GM12878 (cell line): ENCODE measurements around the gene SPAG17.
"Not testable (repeated sequence)": the region's sequence is repeated elsewhere in the genome, so short reads cannot be mapped to it uniquely, and the experiment has no call there.

Experiments used
- EZH2 ChIP-seq: IDR thresholded peaks from 2 replicates; pipeline ENCODE4 v1.6.1; 2012; ENCODE audit warnings: low read depth, mild to moderate bottlenecking, control low read depth, inconsistent platforms, low read length, borderline replicate concordance; ENCODE audit not compliant: control insufficient read depth
- JUNB ChIP-seq: IDR thresholded peaks from 2 replicates; pipeline ENCODE4 v1.6.1; 2016; ENCODE audit warnings: antibody characterized with exemption, mild to moderate bottlenecking
- KDM1A ChIP-seq: fragments of 200-600 bp; sonication (generic); IDR thresholded peaks from 2 replicates; pipeline ENCODE4 v1.6.1; 2016; ENCODE audit warnings: borderline replicate concordance
- MXI1 ChIP-seq: fragments of 150-350 bp; IDR thresholded peaks from 2 replicates; pipeline ENCODE4 v1.6.1; 2011; ENCODE audit warnings: low read depth, mild to moderate bottlenecking, inconsistent platforms, low read length, improper control_type of control experiment
- PML ChIP-seq: IDR thresholded peaks from 2 replicates; pipeline ENCODE4 v1.6.1; 2012; ENCODE audit warnings: low read length, inconsistent platforms
- POLR2A ChIP-seq: IDR thresholded peaks from 2 replicates; pipeline ENCODE4 v1.6.1; 2011; ENCODE audit warnings: low read depth, mild to moderate bottlenecking, low read length
- SMC3 ChIP-seq: IDR thresholded peaks from 2 replicates; pipeline ENCODE4 v1.6.1; 2011; ENCODE audit warnings: low read length, improper control_type of control experiment, borderline replicate concordance
- TAF1 ChIP-seq: IDR thresholded peaks from 2 replicates; pipeline ENCODE4 v1.6.1; 2011; ENCODE audit warnings: mild to moderate bottlenecking, low read depth, low read length, borderline replicate concordance
- ZNF274 ChIP-seq: IDR thresholded peaks from one replicate; pipeline ENCODE4 v1.8.0; 2011; ENCODE audit not compliant: insufficient read length, insufficient read depth
- ZZZ3 ChIP-seq: IDR thresholded peaks from 2 replicates; pipeline ENCODE4 v1.6.1; 2011; ENCODE audit warnings: low read depth; ENCODE audit not compliant: control insufficient read depth, insufficient read length
- TF ChIP-seq, protein P1 (sequence below), 3 experiments: IDR thresholded peaks in 2 of 3; conservative IDR thresholded peaks in 1 of 3; 2 replicates each; pipeline ENCODE4 v1.5.1; 2011; ENCODE audit warnings: low read depth in 3 of 3, low read length in 3 of 3, mild to moderate bottlenecking in 3 of 3, control low read depth in 2 of 3, moderate library complexity in 2 of 3, inconsistent platforms in 1 of 3, mixed read lengths in 1 of 3; ENCODE audit not compliant: control insufficient read depth in 2 of 3, insufficient read depth in 1 of 3; ENCODE audit errors: extremely low read depth in 1 of 3
- TF ChIP-seq, protein P2 (sequence below): IDR thresholded peaks from 2 replicates; pipeline ENCODE4 v1.6.1; 2012; ENCODE audit warnings: mild to moderate bottlenecking, low read depth, low read length

- TF ChIP-seq, protein P1, sequence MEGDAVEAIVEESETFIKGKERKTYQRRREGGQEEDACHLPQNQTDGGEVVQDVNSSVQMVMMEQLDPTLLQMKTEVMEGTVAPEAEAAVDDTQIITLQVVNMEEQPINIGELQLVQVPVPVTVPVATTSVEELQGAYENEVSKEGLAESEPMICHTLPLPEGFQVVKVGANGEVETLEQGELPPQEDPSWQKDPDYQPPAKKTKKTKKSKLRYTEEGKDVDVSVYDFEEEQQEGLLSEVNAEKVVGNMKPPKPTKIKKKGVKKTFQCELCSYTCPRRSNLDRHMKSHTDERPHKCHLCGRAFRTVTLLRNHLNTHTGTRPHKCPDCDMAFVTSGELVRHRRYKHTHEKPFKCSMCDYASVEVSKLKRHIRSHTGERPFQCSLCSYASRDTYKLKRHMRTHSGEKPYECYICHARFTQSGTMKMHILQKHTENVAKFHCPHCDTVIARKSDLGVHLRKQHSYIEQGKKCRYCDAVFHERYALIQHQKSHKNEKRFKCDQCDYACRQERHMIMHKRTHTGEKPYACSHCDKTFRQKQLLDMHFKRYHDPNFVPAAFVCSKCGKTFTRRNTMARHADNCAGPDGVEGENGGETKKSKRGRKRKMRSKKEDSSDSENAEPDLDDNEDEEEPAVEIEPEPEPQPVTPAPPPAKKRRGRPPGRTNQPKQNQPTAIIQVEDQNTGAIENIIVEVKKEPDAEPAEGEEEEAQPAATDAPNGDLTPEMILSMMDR (IDR thresholded peaks at IDR 0.05 in 2 of 3, conservative IDR thresholded peaks at IDR 0.05 in 1 of 3; ENCODE audit: control insufficient read depth in 2 of 3, extremely low read depth in 1 of 3, insufficient read depth in 1 of 3, low read depth in 3 of 3, low read length in 3 of 3): not testable (repeated sequence)
- TF ChIP-seq, protein P2, sequence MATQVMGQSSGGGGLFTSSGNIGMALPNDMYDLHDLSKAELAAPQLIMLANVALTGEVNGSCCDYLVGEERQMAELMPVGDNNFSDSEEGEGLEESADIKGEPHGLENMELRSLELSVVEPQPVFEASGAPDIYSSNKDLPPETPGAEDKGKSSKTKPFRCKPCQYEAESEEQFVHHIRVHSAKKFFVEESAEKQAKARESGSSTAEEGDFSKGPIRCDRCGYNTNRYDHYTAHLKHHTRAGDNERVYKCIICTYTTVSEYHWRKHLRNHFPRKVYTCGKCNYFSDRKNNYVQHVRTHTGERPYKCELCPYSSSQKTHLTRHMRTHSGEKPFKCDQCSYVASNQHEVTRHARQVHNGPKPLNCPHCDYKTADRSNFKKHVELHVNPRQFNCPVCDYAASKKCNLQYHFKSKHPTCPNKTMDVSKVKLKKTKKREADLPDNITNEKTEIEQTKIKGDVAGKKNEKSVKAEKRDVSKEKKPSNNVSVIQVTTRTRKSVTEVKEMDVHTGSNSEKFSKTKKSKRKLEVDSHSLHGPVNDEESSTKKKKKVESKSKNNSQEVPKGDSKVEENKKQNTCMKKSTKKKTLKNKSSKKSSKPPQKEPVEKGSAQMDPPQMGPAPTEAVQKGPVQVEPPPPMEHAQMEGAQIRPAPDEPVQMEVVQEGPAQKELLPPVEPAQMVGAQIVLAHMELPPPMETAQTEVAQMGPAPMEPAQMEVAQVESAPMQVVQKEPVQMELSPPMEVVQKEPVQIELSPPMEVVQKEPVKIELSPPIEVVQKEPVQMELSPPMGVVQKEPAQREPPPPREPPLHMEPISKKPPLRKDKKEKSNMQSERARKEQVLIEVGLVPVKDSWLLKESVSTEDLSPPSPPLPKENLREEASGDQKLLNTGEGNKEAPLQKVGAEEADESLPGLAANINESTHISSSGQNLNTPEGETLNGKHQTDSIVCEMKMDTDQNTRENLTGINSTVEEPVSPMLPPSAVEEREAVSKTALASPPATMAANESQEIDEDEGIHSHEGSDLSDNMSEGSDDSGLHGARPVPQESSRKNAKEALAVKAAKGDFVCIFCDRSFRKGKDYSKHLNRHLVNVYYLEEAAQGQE: not testable (repeated sequence)
- TF ChIP-seq KDM1A, TAF1, PML, ZNF274, MXI1, SMC3, JUNB, POLR2A, ZZZ3, EZH2: not testable (repeated sequence)
These were observed 262.3 kb downstream of the SPAG17 start for GRCh38 chr1:117922717-117923116.
